GM12873 (cell line): Measurements from ENCODE around the gene PREB.

Experiments
- CTCF ChIP-seq: IDR thresholded peaks from 2 replicates; pipeline ENCODE4 v1.5.1; 2012; ENCODE audit warnings: low read depth, mild to moderate bottlenecking, moderate library complexity, low read length, control low read depth; ENCODE audit not compliant: insufficient read depth; ENCODE audit errors: missing control alignments

Gene PREB

GRCh38 chr2:27130396-27130795 lies 4.0 kb downstream of the PREB start:
- no peak for TF ChIP-seq CTCF

GRCh38 chr2:27128668-27129571 lies 5.5 kb downstream of the PREB start:
- TF ChIP-seq CTCF: no peak

- no peak for TF ChIP-seq CTCF
Observed at GRCh38 chr2:27127883-27128667, 6.4 kb downstream of the PREB start.

GRCh38 chr2:27126252-27126710 lies 8.2 kb downstream of the PREB start:
- TF ChIP-seq CTCF: no peak

- no peak for TF ChIP-seq CTCF
Observed at GRCh38 chr2:27125104-27125503, 9.3 kb downstream of the PREB start.

- TF ChIP-seq CTCF: no peak
Observed at GRCh38 chr2:27123302-27124150, 10.9 kb downstream of the PREB start, which contains the start of gene ABHD1. TSS of gene ABHD1 (plus strand) at chr2:27123815. CDS start at chr2:27123949, 134 bp downstream.

GRCh38 chr2:27122791-27123190 lies 11.6 kb downstream of the PREB start:
- no peak for TF ChIP-seq CTCF
